CD4-positive, alpha-beta T cell treated with Interleukin-17A for 4 hours (primary cell): ENCODE data around the gene CD33.
A peak's percentile ranks its signal among the peaks of the same experiment; 100 is the strongest.

Experiments
- DNase-seq: peaks from one replicate; pipeline ENCODE4 v3.0.0-alpha.2; 2020; ENCODE audit warnings: mixed read lengths

CD33 gene

GRCh38 chr19:51259348-51260245, 34.7 kb downstream of the CD33 start:
- peak; percentile 29 for DNase-seq

GRCh38 chr19:51263808-51264207, 38.9 kb downstream of the CD33 start:
- no peak for DNase-seq

- DNase-seq: no peak
These were observed 46.2 kb downstream of the CD33 start for GRCh38 chr19:51271067-51271466.

- DNase-seq: peak; percentile 51
These were observed 47.4 kb downstream of the CD33 start for GRCh38 chr19:51272183-51272810.

- no peak for DNase-seq
These were observed 49.3 kb downstream of the CD33 start for GRCh38 chr19:51274049-51274770.

- DNase-seq: no peak
These were observed 52.2 kb downstream of the CD33 start for GRCh38 chr19:51277112-51277511.

- no peak for DNase-seq
These were observed 57.5 kb downstream of the CD33 start for GRCh38 chr19:51282335-51282734.

GRCh38 chr19:51285682-51286081, 60.8 kb downstream of the CD33 start:
- DNase-seq: no peak
